WTC11 (cell line): ENCODE data around the gene OR2B3.

Experiments
- ATF1 ChIP-seq: sonication (generic); formaldehyde crosslinking; IDR thresholded peaks from 2 replicates; pipeline ENCODE4 v1.8.1; 2023; ENCODE audit warnings: mild to moderate bottlenecking, moderate library complexity, missing genetic modification reagents
- ESRRA ChIP-seq: sonication (generic); formaldehyde crosslinking; IDR thresholded peaks from 2 replicates; pipeline ENCODE4 v1.8.1; 2022; ENCODE audit warnings: mild to moderate bottlenecking, missing genetic modification reagents, borderline replicate concordance
- TEAD1 ChIP-seq: sonication (generic); formaldehyde crosslinking; IDR thresholded peaks from 2 replicates; pipeline ENCODE4 v1.8.0; 2022; ENCODE audit warnings: mild to moderate bottlenecking, missing genetic modification reagents
- TF ChIP-seq, protein P1 (sequence below): fragments of 200-600 bp; IDR thresholded peaks from 2 replicates; pipeline ENCODE4 v1.8.0; 2022; ENCODE audit warnings: antibody characterized with exemption

DNA sequence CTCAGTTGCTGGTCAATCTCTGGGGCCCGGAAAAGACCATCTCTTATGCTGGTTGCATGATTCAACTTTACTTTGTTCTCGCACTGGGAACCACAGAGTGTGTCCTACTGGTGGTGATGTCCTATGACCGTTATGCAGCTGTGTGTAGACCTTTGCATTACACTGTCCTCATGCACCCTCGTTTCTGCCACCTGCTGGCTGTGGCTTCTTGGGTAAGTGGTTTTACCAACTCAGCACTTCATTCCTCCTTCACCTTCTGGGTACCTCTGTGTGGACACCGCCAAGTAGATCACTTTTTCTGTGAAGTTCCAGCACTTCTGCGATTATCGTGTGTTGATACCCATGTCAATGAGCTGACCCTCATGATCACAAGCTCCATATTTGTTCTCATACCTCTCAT is 25.0 kb upstream of the OR2B3 start:
- TF ChIP-seq, protein P1, sequence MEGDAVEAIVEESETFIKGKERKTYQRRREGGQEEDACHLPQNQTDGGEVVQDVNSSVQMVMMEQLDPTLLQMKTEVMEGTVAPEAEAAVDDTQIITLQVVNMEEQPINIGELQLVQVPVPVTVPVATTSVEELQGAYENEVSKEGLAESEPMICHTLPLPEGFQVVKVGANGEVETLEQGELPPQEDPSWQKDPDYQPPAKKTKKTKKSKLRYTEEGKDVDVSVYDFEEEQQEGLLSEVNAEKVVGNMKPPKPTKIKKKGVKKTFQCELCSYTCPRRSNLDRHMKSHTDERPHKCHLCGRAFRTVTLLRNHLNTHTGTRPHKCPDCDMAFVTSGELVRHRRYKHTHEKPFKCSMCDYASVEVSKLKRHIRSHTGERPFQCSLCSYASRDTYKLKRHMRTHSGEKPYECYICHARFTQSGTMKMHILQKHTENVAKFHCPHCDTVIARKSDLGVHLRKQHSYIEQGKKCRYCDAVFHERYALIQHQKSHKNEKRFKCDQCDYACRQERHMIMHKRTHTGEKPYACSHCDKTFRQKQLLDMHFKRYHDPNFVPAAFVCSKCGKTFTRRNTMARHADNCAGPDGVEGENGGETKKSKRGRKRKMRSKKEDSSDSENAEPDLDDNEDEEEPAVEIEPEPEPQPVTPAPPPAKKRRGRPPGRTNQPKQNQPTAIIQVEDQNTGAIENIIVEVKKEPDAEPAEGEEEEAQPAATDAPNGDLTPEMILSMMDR: no peak
- TF ChIP-seq ESRRA (CRISPR knock-in tag): no peak
- TF ChIP-seq ATF1 (CRISPR knock-in tag): no peak
- no peak for TF ChIP-seq TEAD1 (CRISPR knock-in tag)
